ENCODE results near the gene TMEFF2. TPM values are rescaled to one million over a fixed set of nuclear protein-coding genes. Genes with fewer than 3 reads are reported as not detected.
"Not testable (repeated sequence)": the region's sequence is repeated elsewhere in the genome, so short reads cannot be mapped to it uniquely, and the experiment has no call there.

The TMEFF2 gene
- polyA plus RNA-seq, 2 donors: 0.02 to 0.08 TPM

DNA sequence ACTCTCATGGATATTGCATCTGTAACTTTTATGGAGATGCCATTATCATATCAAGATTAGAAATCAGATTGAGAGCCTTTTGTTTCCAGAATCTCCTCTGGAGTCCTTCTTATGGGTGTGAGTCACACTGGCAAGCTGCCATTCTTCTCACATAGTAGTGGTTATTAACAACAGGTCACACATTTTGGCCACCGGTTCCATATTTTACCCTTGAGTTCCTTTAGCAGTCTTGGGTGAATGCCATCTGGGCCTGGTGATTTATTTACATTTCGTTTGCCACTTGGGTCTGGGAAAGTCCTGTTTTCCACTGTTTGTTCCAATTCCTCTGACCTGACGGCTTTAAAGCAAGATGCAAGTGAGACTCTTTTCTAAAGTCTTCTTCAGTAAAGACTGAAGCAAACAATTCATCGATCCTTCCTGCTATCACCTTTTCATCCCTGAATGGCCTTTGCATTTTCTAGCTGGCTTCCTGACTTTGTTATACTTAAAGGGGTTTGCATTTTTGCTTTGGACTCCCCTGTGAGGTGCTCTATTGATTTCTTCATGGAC lies 267.3 kb downstream of the TMEFF2 start:
- Histone ChIP-seq H3K4me3 (ENCODE audit: low read depth in 1 of 2, low read length in 2 of 2) (no peak overlapping the region), H3K27ac (ENCODE audit: low read depth in 2 of 2, low read length in 1 of 2) (no peak overlapping the region), H3K4me1 (ENCODE audit: control insufficient read depth in 2 of 2, insufficient read depth in 2 of 2, low read length in 1 of 2) (no peaks in the 10 kb centered on the region), H3K27me3 (ENCODE audit: control insufficient read depth in 1 of 2, insufficient read depth in 2 of 2, low read length in 2 of 2) (no peaks in the 10 kb centered on the region), H3K9me3 (ENCODE audit: control insufficient read depth in 2 of 2, insufficient read depth in 1 of 2, low read depth in 1 of 2, low read length in 1 of 2) (no peaks in the 10 kb centered on the region), H3K36me3 (ENCODE audit: control insufficient read depth in 2 of 2, insufficient read depth in 2 of 2, low read length in 1 of 2) (no peaks in the 10 kb centered on the region)
- WGBS, 2 donors: 19 to 25% methylated on average over 4 of the region's 4 CpGs

DNA sequence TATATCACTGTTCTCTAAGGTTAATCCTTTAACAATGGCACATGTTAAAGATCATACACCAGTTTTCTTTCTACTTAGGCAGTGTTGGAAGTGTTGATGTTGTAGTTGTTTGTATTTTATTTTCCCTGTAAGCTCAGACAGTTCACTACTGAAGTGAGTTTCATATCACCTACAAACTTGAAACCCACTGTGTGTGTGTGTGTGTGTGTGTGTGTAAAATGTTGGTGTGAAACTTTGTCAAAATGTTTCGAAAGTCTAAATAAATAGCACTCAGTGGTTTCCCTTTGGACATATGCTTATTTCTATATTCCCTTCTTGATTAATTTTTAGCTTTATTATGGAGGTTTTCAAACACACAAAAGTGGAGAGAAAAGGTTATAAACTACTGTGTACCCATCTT lies 268.1 kb downstream of the TMEFF2 start:
- WGBS, 2 donors: 98 to 100% methylated on average over 1 of the region's 1 CpG
- no peaks in the 10 kb centered on the region for H3K4me1 ChIP-seq (ENCODE audit: control insufficient read depth in 2 of 2, insufficient read depth in 2 of 2, low read length in 1 of 2)
- no peaks in the 10 kb centered on the region for H3K9me3 ChIP-seq (ENCODE audit: control insufficient read depth in 2 of 2, insufficient read depth in 1 of 2, low read depth in 1 of 2, low read length in 1 of 2)
- H3K36me3 ChIP-seq (ENCODE audit: control insufficient read depth in 2 of 2, insufficient read depth in 2 of 2, low read length in 1 of 2): no peaks in the 10 kb centered on the region
- no peaks in the 10 kb centered on the region for H3K27me3 ChIP-seq (ENCODE audit: control insufficient read depth in 1 of 2, insufficient read depth in 2 of 2, low read length in 2 of 2)
- H3K4me3 ChIP-seq (ENCODE audit: low read depth in 1 of 2, low read length in 2 of 2): no peak overlapping the region
- H3K27ac ChIP-seq (ENCODE audit: low read depth in 2 of 2, low read length in 1 of 2): no peak overlapping the region

DNA sequence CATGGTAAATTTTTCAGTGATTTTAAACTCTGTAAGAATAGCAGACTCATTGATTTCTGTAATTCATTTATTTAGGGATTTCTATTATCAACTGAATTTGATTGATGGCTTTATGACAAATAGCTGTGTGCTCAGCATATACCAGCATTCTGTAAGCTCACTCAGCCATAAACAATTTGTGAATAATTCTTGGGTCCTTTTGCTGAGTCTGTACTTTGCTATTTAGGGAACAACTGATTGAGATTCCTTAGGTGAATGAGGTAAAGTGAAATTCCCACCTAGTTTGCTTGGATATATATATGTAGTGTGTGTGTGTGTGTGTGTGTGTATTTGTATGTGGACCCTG lies 271.1 kb downstream of the TMEFF2 start:
- Histone ChIP-seq H3K4me3 (ENCODE audit: low read depth in 1 of 2, low read length in 2 of 2) (no peak overlapping the region), H3K27me3 (ENCODE audit: control insufficient read depth in 1 of 2, insufficient read depth in 2 of 2, low read length in 2 of 2) (no peaks in the 10 kb centered on the region), H3K4me1 (ENCODE audit: control insufficient read depth in 2 of 2, insufficient read depth in 2 of 2, low read length in 1 of 2) (no peaks in the 10 kb centered on the region), H3K36me3 (ENCODE audit: control insufficient read depth in 2 of 2, insufficient read depth in 2 of 2, low read length in 1 of 2) (no peaks in the 10 kb centered on the region), H3K27ac (ENCODE audit: low read depth in 2 of 2, low read length in 1 of 2) (no peak overlapping the region), H3K9me3 (ENCODE audit: control insufficient read depth in 2 of 2, insufficient read depth in 1 of 2, low read depth in 1 of 2, low read length in 1 of 2) (no peaks in the 10 kb centered on the region)

DNA sequence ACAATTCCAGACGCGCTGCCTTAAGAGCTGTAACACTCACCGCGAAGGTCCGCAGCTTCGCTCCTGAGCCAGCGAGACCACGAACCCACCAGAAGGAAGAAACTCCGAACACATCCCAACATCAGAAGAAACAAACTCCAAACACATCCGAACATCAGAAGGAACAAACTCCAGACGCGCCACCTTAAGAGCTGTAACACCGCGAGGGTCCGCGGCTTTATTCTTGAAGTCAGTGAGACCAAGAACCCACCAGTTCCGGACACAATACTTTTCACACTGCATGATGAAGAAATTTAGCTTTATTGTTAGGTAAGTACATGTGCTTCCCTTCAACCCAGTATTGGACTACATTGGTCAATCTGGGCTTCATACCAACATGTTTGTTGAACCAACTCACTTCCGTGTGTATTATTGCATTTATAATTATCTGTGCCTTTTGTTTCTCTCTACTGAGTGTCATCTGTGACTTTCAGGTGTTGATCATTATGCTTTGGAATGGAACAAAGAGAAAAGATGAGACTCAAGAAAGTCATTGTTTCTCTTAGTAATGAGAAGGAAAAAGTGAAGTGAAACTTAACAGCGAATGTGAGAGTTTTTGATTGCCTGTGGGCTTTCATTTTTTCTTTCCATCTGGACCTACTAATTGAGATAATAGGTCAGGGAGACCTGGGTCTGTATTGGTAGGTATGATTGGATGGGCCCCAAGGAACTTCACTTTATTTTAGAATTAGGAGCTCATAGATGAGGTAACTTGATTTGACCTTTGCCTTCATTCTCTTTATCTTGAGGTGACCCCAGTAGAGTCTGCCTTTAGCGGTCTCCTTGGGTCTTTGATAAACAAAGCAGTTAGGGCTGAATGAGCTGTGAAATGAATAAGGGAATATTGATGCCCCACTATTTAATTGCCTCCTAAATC lies 271.7 kb downstream of the TMEFF2 start:
- 95 to 96% methylated on average over 20 of the region's 20 CpGs for WGBS, 2 donors
- H3K9me3 ChIP-seq (ENCODE audit: control insufficient read depth in 2 of 2, insufficient read depth in 1 of 2, low read depth in 1 of 2, low read length in 1 of 2): no peaks in the 10 kb centered on the region

DNA sequence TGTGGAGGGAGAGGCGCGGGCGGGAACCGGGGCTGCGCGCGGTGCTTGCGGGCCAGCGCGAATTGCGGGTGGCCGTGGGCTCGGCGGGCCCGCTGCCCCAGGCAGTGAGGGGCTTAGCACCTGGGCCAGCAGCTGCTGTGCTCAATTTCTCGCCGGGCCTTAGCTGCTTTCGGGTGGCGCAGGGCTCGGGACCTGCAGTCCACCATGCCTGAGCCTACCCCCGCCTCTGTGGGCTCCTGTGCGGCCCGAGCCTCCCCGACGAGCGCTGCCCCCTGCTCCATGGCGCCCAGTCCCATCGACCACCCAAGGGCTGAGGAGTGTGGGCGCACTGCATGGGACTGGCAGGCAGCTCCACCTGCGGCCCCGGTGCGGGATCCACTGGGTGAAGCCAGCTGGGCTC lies 273.1 kb downstream of the TMEFF2 start:
- 98% methylated on average over 30 to 32 of the region's 32 CpGs for WGBS, 2 donors
- not testable (repeated sequence) for H3K36me3 ChIP-seq (ENCODE audit: control insufficient read depth in 2 of 2, insufficient read depth in 2 of 2, low read length in 1 of 2); H3K27ac ChIP-seq (ENCODE audit: low read depth in 2 of 2, low read length in 1 of 2); H3K27me3 ChIP-seq (ENCODE audit: control insufficient read depth in 1 of 2, insufficient read depth in 2 of 2, low read length in 2 of 2); H3K9me3 ChIP-seq (ENCODE audit: control insufficient read depth in 2 of 2, insufficient read depth in 1 of 2, low read depth in 1 of 2, low read length in 1 of 2); H3K4me1 ChIP-seq (ENCODE audit: control insufficient read depth in 2 of 2, insufficient read depth in 2 of 2, low read length in 1 of 2); H3K4me3 ChIP-seq (ENCODE audit: low read depth in 1 of 2, low read length in 2 of 2)

More for the DNA sequence above, 271.7 kb downstream of the TMEFF2 start:
- no peak overlapping the region for H3K27ac ChIP-seq (ENCODE audit: low read depth in 2 of 2, low read length in 1 of 2)
- H3K27me3 ChIP-seq (ENCODE audit: control insufficient read depth in 1 of 2, insufficient read depth in 2 of 2, low read length in 2 of 2): no peaks in the 10 kb centered on the region
- no peaks in the 10 kb centered on the region for H3K4me1 ChIP-seq (ENCODE audit: control insufficient read depth in 2 of 2, insufficient read depth in 2 of 2, low read length in 1 of 2)
- no peak overlapping the region for H3K4me3 ChIP-seq (ENCODE audit: low read depth in 1 of 2, low read length in 2 of 2)
- no peaks in the 10 kb centered on the region for H3K36me3 ChIP-seq (ENCODE audit: control insufficient read depth in 2 of 2, insufficient read depth in 2 of 2, low read length in 1 of 2)

DNA sequence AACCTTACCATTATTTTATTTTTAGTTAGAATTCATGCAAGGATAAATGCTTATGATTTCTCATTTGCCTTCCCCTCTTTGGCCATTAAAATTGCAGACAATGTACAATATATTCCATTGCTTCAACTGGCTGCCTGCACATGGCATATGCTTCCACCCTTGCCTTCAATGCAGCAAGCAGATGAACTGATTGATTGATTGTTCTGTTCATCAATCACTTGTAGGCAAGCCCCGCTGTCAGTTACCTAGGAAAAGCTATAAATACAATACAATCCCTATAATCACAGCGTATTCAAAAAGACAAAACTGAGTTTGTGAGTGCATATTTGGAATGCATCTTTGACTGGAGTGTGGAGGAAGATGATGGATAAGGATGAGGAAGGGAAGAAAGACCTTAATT lies 274.2 kb downstream of the TMEFF2 start:
- WGBS, 2 donors: 94 to 97% methylated on average over 2 of the region's 2 CpGs
- Histone ChIP-seq H3K4me3 (ENCODE audit: low read depth in 1 of 2, low read length in 2 of 2) (no peak overlapping the region), H3K27ac (ENCODE audit: low read depth in 2 of 2, low read length in 1 of 2) (no peak overlapping the region), H3K4me1 (ENCODE audit: control insufficient read depth in 2 of 2, insufficient read depth in 2 of 2, low read length in 1 of 2) (no peaks in the 10 kb centered on the region), H3K9me3 (ENCODE audit: control insufficient read depth in 2 of 2, insufficient read depth in 1 of 2, low read depth in 1 of 2, low read length in 1 of 2) (no peaks in the 10 kb centered on the region), H3K27me3 (ENCODE audit: control insufficient read depth in 1 of 2, insufficient read depth in 2 of 2, low read length in 2 of 2) (no peaks in the 10 kb centered on the region), H3K36me3 (ENCODE audit: control insufficient read depth in 2 of 2, insufficient read depth in 2 of 2, low read length in 1 of 2) (no peaks in the 10 kb centered on the region)

DNA sequence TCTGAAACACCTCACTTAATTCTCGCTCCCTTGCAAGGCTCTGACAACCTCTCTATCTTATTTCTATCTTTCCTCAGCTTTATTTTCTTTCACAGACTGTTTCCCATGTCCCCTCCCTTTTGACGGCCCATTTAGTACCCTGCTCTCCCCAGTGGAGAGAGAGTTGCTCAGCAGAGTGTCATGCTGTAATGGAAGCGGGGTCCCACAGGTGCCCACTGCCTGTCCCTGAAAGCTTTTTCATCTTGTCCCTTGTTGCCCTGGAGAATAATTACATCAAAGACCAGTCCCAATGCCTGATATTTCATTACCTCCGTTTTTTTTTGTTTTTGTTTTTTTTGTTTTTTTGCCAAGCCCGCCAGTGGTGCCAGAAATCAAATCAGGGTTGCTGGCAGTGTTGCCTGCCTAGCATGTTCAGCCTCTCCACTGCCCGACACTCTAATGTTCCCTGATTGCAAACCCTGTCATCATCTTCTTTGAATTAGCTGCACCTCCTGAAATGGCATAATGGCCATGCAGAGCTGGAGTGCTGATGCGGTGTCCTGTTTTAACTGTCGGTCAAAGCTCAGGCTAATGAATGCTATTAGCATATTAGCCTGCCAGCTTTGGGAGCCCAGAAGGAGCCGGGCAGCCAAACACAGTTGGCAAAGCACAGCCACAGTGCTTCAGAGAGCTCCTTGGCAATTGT lies 276.6 kb downstream of the TMEFF2 start:
- H3K4me3 ChIP-seq (ENCODE audit: low read depth in 1 of 2, low read length in 2 of 2): no peak overlapping the region
- 65 to 67% methylated on average over 9 of the region's 9 CpGs for WGBS, 2 donors

DNA sequence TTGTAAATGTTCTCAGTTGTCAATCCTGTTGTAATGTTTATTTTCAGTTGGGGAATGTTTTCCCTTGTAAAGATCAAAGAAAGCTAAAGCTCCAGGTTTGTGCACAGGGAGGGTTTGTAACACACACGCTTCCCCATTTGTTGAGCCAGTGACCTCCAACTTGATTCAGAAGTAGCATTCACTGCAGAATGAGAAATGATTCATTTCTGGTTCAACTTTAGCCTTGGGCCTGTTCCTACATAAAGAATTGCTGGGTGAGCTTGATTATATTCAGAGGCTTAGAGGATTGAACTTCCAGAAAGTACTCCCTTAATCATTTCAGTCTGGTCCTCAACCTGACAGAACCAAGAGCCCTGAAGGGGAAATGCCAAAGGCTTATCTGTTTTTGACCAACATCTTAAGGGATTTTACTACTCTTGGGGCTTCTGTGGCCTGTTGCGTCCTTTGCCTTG lies 277.3 kb downstream of the TMEFF2 start:
- H3K36me3 ChIP-seq (ENCODE audit: control insufficient read depth in 2 of 2, insufficient read depth in 2 of 2, low read length in 1 of 2): no peaks in the 10 kb centered on the region
- H3K27me3 ChIP-seq (ENCODE audit: control insufficient read depth in 1 of 2, insufficient read depth in 2 of 2, low read length in 2 of 2): no peaks in the 10 kb centered on the region
- 79 to 84% methylated on average over 2 of the region's 2 CpGs for WGBS, 2 donors
- H3K4me1 ChIP-seq (ENCODE audit: control insufficient read depth in 2 of 2, insufficient read depth in 2 of 2, low read length in 1 of 2): no peaks in the 10 kb centered on the region
- no peak overlapping the region for H3K27ac ChIP-seq (ENCODE audit: low read depth in 2 of 2, low read length in 1 of 2)
- H3K4me3 ChIP-seq (ENCODE audit: low read depth in 1 of 2, low read length in 2 of 2): no peak overlapping the region
- no peaks in the 10 kb centered on the region for H3K9me3 ChIP-seq (ENCODE audit: control insufficient read depth in 2 of 2, insufficient read depth in 1 of 2, low read depth in 1 of 2, low read length in 1 of 2)

More for the DNA sequence above, 276.6 kb downstream of the TMEFF2 start:
- no peaks in the 10 kb centered on the region for H3K4me1 ChIP-seq (ENCODE audit: control insufficient read depth in 2 of 2, insufficient read depth in 2 of 2, low read length in 1 of 2)
- no peaks in the 10 kb centered on the region for H3K27me3 ChIP-seq (ENCODE audit: control insufficient read depth in 1 of 2, insufficient read depth in 2 of 2, low read length in 2 of 2)
- H3K27ac ChIP-seq (ENCODE audit: low read depth in 2 of 2, low read length in 1 of 2): no peak overlapping the region
- no peaks in the 10 kb centered on the region for H3K36me3 ChIP-seq (ENCODE audit: control insufficient read depth in 2 of 2, insufficient read depth in 2 of 2, low read length in 1 of 2)
- no peaks in the 10 kb centered on the region for H3K9me3 ChIP-seq (ENCODE audit: control insufficient read depth in 2 of 2, insufficient read depth in 1 of 2, low read depth in 1 of 2, low read length in 1 of 2)

DNA sequence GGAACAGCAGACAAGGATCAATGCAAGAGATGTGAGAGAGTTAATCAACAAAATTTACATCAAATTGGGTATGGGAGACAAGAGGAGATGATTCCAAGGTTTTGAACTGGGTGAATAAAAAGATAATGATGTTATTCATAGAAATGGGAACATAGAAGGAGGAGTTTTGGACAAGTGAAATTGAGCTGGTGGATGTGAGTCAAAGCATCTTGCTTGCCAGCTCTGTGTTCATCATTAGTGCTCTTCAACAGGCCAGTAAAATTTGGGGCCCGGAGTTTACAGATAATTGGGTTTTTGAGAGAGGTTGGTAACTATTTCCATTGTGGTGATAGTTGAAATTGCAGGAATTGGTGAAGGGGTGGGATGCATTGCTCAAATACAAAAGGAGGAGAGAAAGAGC lies 277.9 kb downstream of the TMEFF2 start:
- 85 to 86% methylated on average over 1 of the region's 1 CpG for WGBS, 2 donors
- no peak overlapping the region for H3K4me3 ChIP-seq (ENCODE audit: low read depth in 1 of 2, low read length in 2 of 2)
- no peaks in the 10 kb centered on the region for H3K9me3 ChIP-seq (ENCODE audit: control insufficient read depth in 2 of 2, insufficient read depth in 1 of 2, low read depth in 1 of 2, low read length in 1 of 2)
- no peak overlapping the region for H3K27ac ChIP-seq (ENCODE audit: low read depth in 2 of 2, low read length in 1 of 2)
- H3K4me1 ChIP-seq (ENCODE audit: control insufficient read depth in 2 of 2, insufficient read depth in 2 of 2, low read length in 1 of 2): no peaks in the 10 kb centered on the region
- H3K27me3 ChIP-seq (ENCODE audit: control insufficient read depth in 1 of 2, insufficient read depth in 2 of 2, low read length in 2 of 2): no peaks in the 10 kb centered on the region
- H3K36me3 ChIP-seq (ENCODE audit: control insufficient read depth in 2 of 2, insufficient read depth in 2 of 2, low read length in 1 of 2): no peaks in the 10 kb centered on the region
